GM12891 (cell line): ENCODE measurements around the gene AHCYL1.

Experiments
- POLR2A ChIP-seq: IDR thresholded peaks from 2 replicates; pipeline ENCODE4 v1.6.1; 2011; ENCODE audit warnings: low read depth, low read length, control low read depth
- POLR2AphosphoS5 ChIP-seq: IDR thresholded peaks from 2 replicates; pipeline ENCODE4 v1.6.1; 2011; ENCODE audit warnings: low read depth, low read length, control low read depth
- SPI1 ChIP-seq: IDR thresholded peaks from 2 replicates; pipeline ENCODE4 v1.6.1; 2011; ENCODE audit warnings: low read depth, low read length, control low read depth
- TAF1 ChIP-seq: IDR thresholded peaks from 2 replicates; pipeline ENCODE4 v1.6.1; 2011; ENCODE audit warnings: low read depth, low read length, control low read depth

DNA sequence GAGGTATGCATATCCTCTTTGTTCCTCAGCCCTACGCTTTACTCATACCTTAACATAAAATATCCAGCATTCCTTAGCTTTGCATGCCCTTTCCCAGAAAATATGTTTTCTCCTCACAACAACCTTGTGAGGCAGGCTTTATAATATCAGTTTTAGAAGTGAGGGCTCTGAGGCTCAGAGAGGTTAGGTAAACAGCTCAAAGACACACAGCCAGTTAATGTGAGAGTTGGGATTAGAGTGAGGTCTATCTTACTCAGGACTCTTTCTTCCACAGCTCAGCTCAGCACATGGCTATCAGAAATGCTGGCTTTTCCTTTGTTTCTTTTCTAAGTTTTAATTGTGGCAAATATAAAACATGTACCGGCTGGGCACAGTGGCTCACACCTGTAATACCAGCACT lies 46.0 kb upstream of the AHCYL1 start:
- no peak for TF ChIP-seq TAF1
- TF ChIP-seq POLR2AphosphoS5 = no peak
- no peak for TF ChIP-seq POLR2A
- no peak for TF ChIP-seq SPI1
